ENCODE measurements around the gene ABCC8. TPM values are rescaled to one million over a fixed set of nuclear protein-coding genes. Genes with fewer than 3 reads are reported as not detected.
A peak's percentile ranks its signal among the peaks of the same experiment; 100 is the strongest.

ABCC8 gene
- total and polyA plus RNA-seq, 9 donors, result 0.38 to 1.8 (median 0.71) TPM; not detected in 2

- H3K36me3 ChIP-seq, result no peaks in the 10 kb centered on the region
- no peak for TF ChIP-seq EP300 (IDR thresholded peaks at IDR 0.05)
- TF ChIP-seq CTCF (IDR thresholded peaks at IDR 0.05), result no peak
- no peak for TF ChIP-seq POLR2A (IDR thresholded peaks at IDR 0.05)
Observed at GRCh38 chr11:17366495-17366894, 110.2 kb downstream of the ABCC8 start.

GRCh38 chr11:17354601-17354991 lies 122.0 kb downstream of the ABCC8 start:
- Histone ChIP-seq H3K27me3 (no peaks in the 10 kb centered on the region), H3K9me3 (no peaks in the 10 kb centered on the region), H3K36me3 (no peaks in the 10 kb centered on the region), H3K4me3 (no peak overlapping the region), H3K4me1 (ENCODE audit: insufficient read depth) (no peaks in the 10 kb centered on the region), H3K27ac (no peak overlapping the region)
- no peak for TF ChIP-seq EP300 (IDR thresholded peaks at IDR 0.05)
- peak in 2 of 3 donors; percentile 26 to 35 for TF ChIP-seq CTCF (IDR thresholded peaks at IDR 0.05)
- 41 to 57% (median 43%) methylated on average over 3 of the region's 3 CpGs for WGBS, 3 donors
- intact Hi-C loops (cut with DNase I), result loop anchor here in 1 of 4 donors (5.0 kb wide), 1 partner anchor 77 kb away; the partner anchor contains the start of gene NUCB2
- peak in 4 of 5 donors; percentile 21 to 70 (median 36) for DNase-seq

More at GRCh38 chr11:17366495-17366894, 110.2 kb downstream of the ABCC8 start:
- Histone ChIP-seq H3K27me3 (no peaks in the 10 kb centered on the region), H3K27ac (no peak overlapping the region), H3K4me1 (ENCODE audit: insufficient read depth) (no peaks in the 10 kb centered on the region), H3K4me3 (no peak overlapping the region), H3K9me3 (peaks cover 3 to 26% of the 10 kb centered on the region in 2 donors)
- no peak for DNase-seq
- intact Hi-C loops (cut with DNase I), result no loop called here
- WGBS, 3 donors, result 71 to 94% (median 90%) methylated on average over 1 of the region's 1 CpG

- Histone ChIP-seq H3K9me3 (no peaks in the 10 kb centered on the region), H3K4me3 (peak overlapping the region; percentile 67), H3K27me3 (no peaks in the 10 kb centered on the region), H3K4me1 (ENCODE audit: insufficient read depth) (no peaks in the 10 kb centered on the region), H3K36me3 (no peaks in the 10 kb centered on the region), H3K27ac (peak overlapping the region in 1 of 2 donors; percentile 90)
- intact Hi-C loops (cut with DNase I), result loop anchor here in 1 of 4 donors (5.0 kb wide), 1 partner anchor 77 kb away; the partner anchor contains the start of gene NUCB2
- no peak for DNase-seq
- TF ChIP-seq CTCF (IDR thresholded peaks at IDR 0.05) (no peak), POLR2A (IDR thresholded peaks at IDR 0.05) (no peak), EP300 (IDR thresholded peaks at IDR 0.05) (no peak)
- 5 to 7% (median 5%) methylated on average over 15 of the region's 15 CpGs for WGBS, 3 donors
Observed at GRCh38 chr11:17353821-17354600, 122.6 kb downstream of the ABCC8 start.

- TF ChIP-seq CTCF (IDR thresholded peaks at IDR 0.05) (peak in 1 of 3 donors; percentile 20), POLR2A (IDR thresholded peaks at IDR 0.05) (peak; percentile 42), EP300 (IDR thresholded peaks at IDR 0.05) (no peak)
- intact Hi-C loops (cut with DNase I), result loop anchor here in 1 of 4 donors (5.0 kb wide), 1 partner anchor 76 kb away; the partner anchor contains the start of gene NUCB2
- H3K27ac ChIP-seq, result peak overlapping the region; percentile 83 to 90
- H3K4me3 ChIP-seq, result peak overlapping the region; percentile 67
- H3K9me3 ChIP-seq, result no peaks in the 10 kb centered on the region
- no peaks in the 10 kb centered on the region for H3K4me1 ChIP-seq (ENCODE audit: insufficient read depth)
- 1% methylated on average over 66 to 69 of the region's 69 CpGs for WGBS, 3 donors
- H3K36me3 ChIP-seq, result no peaks in the 10 kb centered on the region
- DNase-seq, result peak; percentile 70 to 83 (median 76)
- no peaks in the 10 kb centered on the region for H3K27me3 ChIP-seq
Observed at GRCh38 chr11:17352950-17353820, 123.5 kb downstream of the ABCC8 start.

Data from ovary (tissue), 9 donors.